ENCODE data around the gene INS.
A peak's percentile ranks its signal among the peaks of the same experiment; 100 is the strongest.
"Not testable (repeated sequence)": the region's sequence is repeated elsewhere in the genome, so short reads cannot be mapped to it uniquely, and the experiment has no call there.

The INS gene

GRCh38 chr11:2198621-2199365 is 37.8 kb upstream of the INS start:
- peak; percentile 50 for DNase-seq (ENCODE audit: low spot score)

GRCh38 chr11:2197771-2198520 is 36.9 kb upstream of the INS start:
- DNase-seq (ENCODE audit: low spot score) = no peak

GRCh38 chr11:2196970-2197770 is 36.2 kb upstream of the INS start:
- DNase-seq (ENCODE audit: low spot score) = peak; percentile 82

GRCh38 chr11:2195756-2196088 is 34.7 kb upstream of the INS start:
- DNase-seq (ENCODE audit: low spot score) = no peak

- DNase-seq (ENCODE audit: low spot score) = no peak
Measured at GRCh38 chr11:2194877-2195755, 34.1 kb upstream of the INS start.

GRCh38 chr11:2193888-2194595 is 33.0 kb upstream of the INS start:
- not testable (repeated sequence) for DNase-seq (ENCODE audit: low spot score)

GRCh38 chr11:2193099-2193887 is 32.3 kb upstream of the INS start:
- no peak for DNase-seq (ENCODE audit: low spot score)

- no peak for DNase-seq (ENCODE audit: low spot score)
Measured at GRCh38 chr11:2192435-2192834, 31.4 kb upstream of the INS start.

GRCh38 chr11:2191883-2192282 is 30.9 kb upstream of the INS start:
- DNase-seq (ENCODE audit: low spot score) = no peak

GRCh38 chr11:2190657-2191471 is 29.9 kb upstream of the INS start:
- DNase-seq (ENCODE audit: low spot score) = no peak

GRCh38 chr11:2189938-2190656 is 29.1 kb upstream of the INS start:
- no peak for DNase-seq (ENCODE audit: low spot score)

GRCh38 chr11:2188745-2189144 is 27.7 kb upstream of the INS start:
- DNase-seq (ENCODE audit: low spot score) = no peak

GRCh38 chr11:2187280-2187707 is 26.3 kb upstream of the INS start:
- DNase-seq (ENCODE audit: low spot score) = no peak

GRCh38 chr11:2186669-2187279 is 25.8 kb upstream of the INS start:
- no peak for DNase-seq (ENCODE audit: low spot score)

- no peak for DNase-seq (ENCODE audit: low spot score)
Measured at GRCh38 chr11:2185324-2186085, 24.5 kb upstream of the INS start.

GRCh38 chr11:2182692-2183474 is 21.9 kb upstream of the INS start:
- no peak for DNase-seq (ENCODE audit: low spot score)

GRCh38 chr11:2182075-2182474 is 21.1 kb upstream of the INS start:
- DNase-seq (ENCODE audit: low spot score) = no peak
